GM23338 (cell line): ENCODE results near the gene CMTM6. TPM values are rescaled to one million over a fixed set of nuclear protein-coding genes. Genes with fewer than 3 reads are reported as not detected.

Experiments used
- ATAC-seq: fragments of 200-7000 bp; cut with Tn5 transposase; 3 replicates; pipeline ENCODE4 v1.9.1; 2020
- DNase-seq: peaks from one replicate; pipeline ENCODE4 v3.0.0-alpha.2; 2015; ENCODE audit warnings: low spot score
- H2AFZ ChIP-seq: fragments of 200-600 bp; sonication (generic); 2 replicates; pipeline ENCODE4 v1.8.0; 2016; ENCODE audit warnings: antibody characterized with exemption, mild to moderate bottlenecking, moderate library complexity
- H3F3A ChIP-seq: fragments of 200-600 bp; sonication (generic); replicated peaks from 2 replicates; pipeline ENCODE4 v1.8.0; 2017; ENCODE audit warnings: antibody characterized with exemption, mixed run types, low read depth
- H3K27ac ChIP-seq: fragments of 200-600 bp; sonication (generic); 2 replicates; pipeline ENCODE4 v1.6.1; 2016; ENCODE audit warnings: low read depth
- H3K27me3 ChIP-seq: fragments of 200-600 bp; sonication (generic); 2 replicates; pipeline ENCODE4 v1.8.0; 2016; ENCODE audit warnings: mild to moderate bottlenecking, mixed run types, moderate library complexity; ENCODE audit not compliant: insufficient read depth
- H3K36me3 ChIP-seq: fragments of 200-600 bp; sonication (generic); 2 replicates; pipeline ENCODE4 v1.8.0; 2016; ENCODE audit warnings: mild to moderate bottlenecking; ENCODE audit not compliant: insufficient read depth
- H3K4me1 ChIP-seq: fragments of 200-600 bp; sonication (generic); 2 replicates; pipeline ENCODE4 v1.8.0; 2016; ENCODE audit warnings: mild to moderate bottlenecking, moderate library complexity; ENCODE audit not compliant: insufficient read depth
- H3K4me2 ChIP-seq: fragments of 200-600 bp; sonication (generic); 2 replicates; pipeline ENCODE4 v1.7.1; 2017; ENCODE audit warnings: mixed run types
- H3K4me3 ChIP-seq: fragments of 200-600 bp; sonication (generic); 2 replicates; pipeline ENCODE4 v1.6.1; 2016; ENCODE audit warnings: mixed run types
- H3K79me2 ChIP-seq: fragments of 200-600 bp; sonication (generic); replicated peaks from 2 replicates; pipeline ENCODE4 v1.8.0; 2017; ENCODE audit warnings: mild to moderate bottlenecking; ENCODE audit not compliant: insufficient read depth
- H3K9me2 ChIP-seq: fragments of 200-600 bp; sonication (generic); 2 replicates; pipeline ENCODE4 v1.8.0; 2017; ENCODE audit not compliant: insufficient read depth
- H4K20me1 ChIP-seq: fragments of 200-600 bp; sonication (generic); replicated peaks from 2 replicates; pipeline ENCODE4 v1.8.0; 2017; ENCODE audit warnings: mild to moderate bottlenecking; ENCODE audit not compliant: insufficient read depth
- H3K27ac Mint-ChIP-seq: 2 replicates; pipeline ENCODE4 v1.8.0; 2020; ENCODE audit warnings: inconsistent platforms, mild to moderate bottlenecking, moderate library complexity, mixed read lengths
- H3K27me3 Mint-ChIP-seq: 3 replicates; pipeline ENCODE4 v1.8.0; 2022; ENCODE audit warnings: low read depth, mild to moderate bottlenecking, moderate library complexity, mixed read lengths, inconsistent platforms; ENCODE audit not compliant: insufficient read depth, poor library complexity
- H3K36me3 Mint-ChIP-seq: 3 replicates; pipeline ENCODE4 v1.8.0; 2021; ENCODE audit warnings: low read depth, mild to moderate bottlenecking, inconsistent platforms, moderate library complexity, mixed read lengths
- H3K4me1 Mint-ChIP-seq: 3 replicates; pipeline ENCODE4 v1.8.0; 2020; ENCODE audit warnings: mild to moderate bottlenecking, inconsistent platforms, mixed read lengths
- H3K4me3 Mint-ChIP-seq: 3 replicates; pipeline ENCODE4 v1.8.0; 2021; ENCODE audit warnings: moderate library complexity, mild to moderate bottlenecking, inconsistent platforms, mixed read lengths
- H3K9me3 Mint-ChIP-seq: 3 replicates; pipeline ENCODE4 v1.8.0; 2020; ENCODE audit warnings: moderate library complexity, mild to moderate bottlenecking, inconsistent platforms, mixed read lengths
- CREB1 ChIP-seq: fragments of 250-450 bp; sonication (Bioruptor Pico); IDR thresholded peaks from 2 replicates; pipeline ENCODE4 v1.5.0; 2020; ENCODE audit warnings: low read depth, mild to moderate bottlenecking, moderate library complexity
- EZH2 ChIP-seq: fragments of 200-600 bp; sonication (generic); IDR thresholded peaks from one replicate; pipeline ENCODE4 v1.8.0; 2017; ENCODE audit warnings: antibody characterized with exemption, mild to moderate bottlenecking, low read depth; ENCODE audit not compliant: unreplicated experiment
- EZH2phosphoT487 ChIP-seq: fragments of 200-600 bp; sonication (generic); IDR thresholded peaks from one replicate; pipeline ENCODE4 v1.8.1; 2018; ENCODE audit warnings: antibody characterized with exemption; ENCODE audit not compliant: unreplicated experiment
- STAT1 ChIP-seq: IDR thresholded peaks from one replicate; pipeline ENCODE4 v1.6.1; 2016; ENCODE audit warnings: antibody characterized with exemption; ENCODE audit not compliant: unreplicated experiment
- ZNF114 ChIP-seq: fragments of 250-450 bp; sonication (Bioruptor Pico); IDR thresholded peaks from 2 replicates; pipeline ENCODE4 v1.5.0; 2020; ENCODE audit warnings: mild to moderate bottlenecking, moderate library complexity
- ZNF331 ChIP-seq: fragments of 250-450 bp; sonication (Bioruptor Pico); IDR thresholded peaks from 2 replicates; pipeline ENCODE4 v1.5.0; 2020; ENCODE audit warnings: low read depth, mild to moderate bottlenecking, moderate library complexity
- polyA plus RNA-seq: library from polyadenylated mRNA; unstranded; fragments of >200 nt; fragmentation: Nextera tagmentation; extraction: Ambion mirVana; gene quantifications from 2 replicates; pipeline ENCODE4 v1.2.1, GENCODE V29; 2016
- total RNA-seq: library from RNA; depleted of rRNA; stranded (reverse); fragments of >200 nt; shearing (Covaris generic); gene quantifications from 2 replicates; pipeline ENCODE4 v1.2.3, GENCODE V29; 2014
- TF ChIP-seq, protein P1 (sequence below): IDR thresholded peaks from 2 replicates; pipeline ENCODE4 v1.6.1; 2016; ENCODE audit warnings: antibody characterized with exemption
- TF ChIP-seq, protein P2 (sequence below), 2 experiments: fragments of 200-600 bp in 1 of 2; sonication (generic) in 1 of 2; conservative IDR thresholded peaks; 2 replicates each; pipeline versions ENCODE4 v1.5.1 to v1.6.1; 2016 to 2017; ENCODE audit warnings: antibody characterized with exemption in 2 of 2, low read depth in 2 of 2, mild to moderate bottlenecking in 2 of 2, moderate library complexity in 1 of 2
- TF ChIP-seq, protein P3 (sequence below): fragments of 250-450 bp; sonication (Bioruptor Pico); IDR thresholded peaks from 2 replicates; pipeline ENCODE4 v1.5.0; 2020; ENCODE audit warnings: mild to moderate bottlenecking, moderate library complexity
- TF ChIP-seq, protein P4 (sequence below): IDR thresholded peaks from one replicate; pipeline ENCODE4 v1.6.1; 2018; ENCODE audit warnings: antibody characterized with exemption; ENCODE audit not compliant: unreplicated experiment

CMTM6 gene
- total and polyA plus RNA-seq, 2 experiments from 2014 or later: 42.3 to 123 TPM

DNA sequence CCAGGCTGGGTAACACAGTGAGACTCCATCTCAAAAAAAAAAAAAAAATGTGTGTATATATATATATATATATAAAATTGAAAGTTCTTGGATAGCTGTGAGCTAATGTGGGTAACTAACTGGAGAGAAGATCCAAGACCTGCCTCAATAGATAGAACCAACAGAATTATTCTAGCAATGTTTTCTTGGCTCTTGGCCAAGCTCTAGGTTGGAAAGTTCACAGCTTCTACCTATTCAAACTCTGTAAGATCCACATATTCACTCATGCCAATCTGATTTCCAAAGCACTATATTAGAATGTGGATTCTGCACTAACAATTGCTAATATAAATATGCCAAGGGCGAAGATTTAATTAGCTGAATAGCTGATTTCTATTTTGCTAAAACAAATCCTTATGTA, 29.8 kb upstream of the CMTM6 start (continued):
- TF ChIP-seq, protein P1, sequence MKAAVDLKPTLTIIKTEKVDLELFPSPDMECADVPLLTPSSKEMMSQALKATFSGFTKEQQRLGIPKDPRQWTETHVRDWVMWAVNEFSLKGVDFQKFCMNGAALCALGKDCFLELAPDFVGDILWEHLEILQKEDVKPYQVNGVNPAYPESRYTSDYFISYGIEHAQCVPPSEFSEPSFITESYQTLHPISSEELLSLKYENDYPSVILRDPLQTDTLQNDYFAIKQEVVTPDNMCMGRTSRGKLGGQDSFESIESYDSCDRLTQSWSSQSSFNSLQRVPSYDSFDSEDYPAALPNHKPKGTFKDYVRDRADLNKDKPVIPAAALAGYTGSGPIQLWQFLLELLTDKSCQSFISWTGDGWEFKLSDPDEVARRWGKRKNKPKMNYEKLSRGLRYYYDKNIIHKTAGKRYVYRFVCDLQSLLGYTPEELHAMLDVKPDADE: no peak
- TF ChIP-seq, protein P2, sequence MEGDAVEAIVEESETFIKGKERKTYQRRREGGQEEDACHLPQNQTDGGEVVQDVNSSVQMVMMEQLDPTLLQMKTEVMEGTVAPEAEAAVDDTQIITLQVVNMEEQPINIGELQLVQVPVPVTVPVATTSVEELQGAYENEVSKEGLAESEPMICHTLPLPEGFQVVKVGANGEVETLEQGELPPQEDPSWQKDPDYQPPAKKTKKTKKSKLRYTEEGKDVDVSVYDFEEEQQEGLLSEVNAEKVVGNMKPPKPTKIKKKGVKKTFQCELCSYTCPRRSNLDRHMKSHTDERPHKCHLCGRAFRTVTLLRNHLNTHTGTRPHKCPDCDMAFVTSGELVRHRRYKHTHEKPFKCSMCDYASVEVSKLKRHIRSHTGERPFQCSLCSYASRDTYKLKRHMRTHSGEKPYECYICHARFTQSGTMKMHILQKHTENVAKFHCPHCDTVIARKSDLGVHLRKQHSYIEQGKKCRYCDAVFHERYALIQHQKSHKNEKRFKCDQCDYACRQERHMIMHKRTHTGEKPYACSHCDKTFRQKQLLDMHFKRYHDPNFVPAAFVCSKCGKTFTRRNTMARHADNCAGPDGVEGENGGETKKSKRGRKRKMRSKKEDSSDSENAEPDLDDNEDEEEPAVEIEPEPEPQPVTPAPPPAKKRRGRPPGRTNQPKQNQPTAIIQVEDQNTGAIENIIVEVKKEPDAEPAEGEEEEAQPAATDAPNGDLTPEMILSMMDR (conservative IDR thresholded peaks at IDR 0.05; ENCODE audit: low read depth in 2 of 2): no peak

DNA sequence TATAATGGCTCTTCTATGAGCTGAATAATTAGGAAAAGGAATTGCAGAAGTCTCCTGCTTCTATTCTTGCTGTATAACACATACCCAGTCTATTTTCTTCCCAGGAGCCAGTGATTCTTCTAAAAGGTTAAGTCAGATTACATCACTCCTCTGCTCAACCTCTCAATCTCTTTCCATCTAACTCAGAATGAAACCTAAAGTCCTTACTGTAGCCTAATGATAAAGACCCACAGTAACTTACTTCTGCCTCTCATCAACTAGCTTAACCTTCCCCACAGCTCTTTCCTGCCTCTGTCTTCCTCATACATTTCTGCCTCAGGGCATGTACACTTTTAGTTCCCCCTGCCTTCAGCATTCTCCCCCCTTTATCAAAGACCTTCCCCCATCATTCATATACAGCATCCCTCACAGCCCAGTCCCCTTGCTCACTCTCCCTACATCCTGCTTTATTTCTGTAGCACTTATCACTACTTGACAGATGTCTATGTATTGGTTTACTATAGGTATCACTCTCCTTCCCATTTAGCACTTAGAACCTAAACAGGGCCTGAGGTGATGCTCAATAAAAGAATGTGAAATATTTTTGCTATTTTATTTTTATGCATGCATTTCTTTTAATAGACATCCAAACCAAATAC, 28.5 kb upstream of the CMTM6 start:
- no peak overlapping the region for H2AFZ ChIP-seq
- no peak overlapping the region for H3K4me2 ChIP-seq
- H4K20me1 ChIP-seq: no peaks in the 10 kb centered on the region
- ATAC-seq (no peak), DNase-seq (no peak)
- no peak overlapping the region for H3K4me3 ChIP-seq
- no peaks in the 10 kb centered on the region for H3K9me2 ChIP-seq
- no peaks in the 10 kb centered on the region; the same call in 1 of the 2 replicates for H3F3A ChIP-seq
- H3K4me1 ChIP-seq: no peaks in the 10 kb centered on the region
- Mint-ChIP-seq H3K27me3 (peaks cover 3% of the 10 kb centered on the region), H3K4me3 (no peak overlapping the region), H3K27ac (no peak overlapping the region), H3K36me3 (peaks cover 56% of the 10 kb centered on the region; the same call in 2 of the 3 replicates), H3K4me1 (no peaks in the 10 kb centered on the region), H3K9me3 (no peaks in the 10 kb centered on the region)
- no peak overlapping the region for H3K27ac ChIP-seq
- peaks cover 38% of the 10 kb centered on the region; the same call in 1 of the 2 replicates for H3K36me3 ChIP-seq
- H3K27me3 ChIP-seq: no peaks in the 10 kb centered on the region
- H3K79me2 ChIP-seq: no peaks in the 10 kb centered on the region
- TF ChIP-seq EZH2phosphoT487 (no peak), ZNF331 (CRISPR knock-in tag) (no peak), CREB1 (CRISPR knock-in tag) (no peak), ZNF114 (no peak), STAT1 (no peak), EZH2 (no peak)
- TF ChIP-seq, protein P3, sequence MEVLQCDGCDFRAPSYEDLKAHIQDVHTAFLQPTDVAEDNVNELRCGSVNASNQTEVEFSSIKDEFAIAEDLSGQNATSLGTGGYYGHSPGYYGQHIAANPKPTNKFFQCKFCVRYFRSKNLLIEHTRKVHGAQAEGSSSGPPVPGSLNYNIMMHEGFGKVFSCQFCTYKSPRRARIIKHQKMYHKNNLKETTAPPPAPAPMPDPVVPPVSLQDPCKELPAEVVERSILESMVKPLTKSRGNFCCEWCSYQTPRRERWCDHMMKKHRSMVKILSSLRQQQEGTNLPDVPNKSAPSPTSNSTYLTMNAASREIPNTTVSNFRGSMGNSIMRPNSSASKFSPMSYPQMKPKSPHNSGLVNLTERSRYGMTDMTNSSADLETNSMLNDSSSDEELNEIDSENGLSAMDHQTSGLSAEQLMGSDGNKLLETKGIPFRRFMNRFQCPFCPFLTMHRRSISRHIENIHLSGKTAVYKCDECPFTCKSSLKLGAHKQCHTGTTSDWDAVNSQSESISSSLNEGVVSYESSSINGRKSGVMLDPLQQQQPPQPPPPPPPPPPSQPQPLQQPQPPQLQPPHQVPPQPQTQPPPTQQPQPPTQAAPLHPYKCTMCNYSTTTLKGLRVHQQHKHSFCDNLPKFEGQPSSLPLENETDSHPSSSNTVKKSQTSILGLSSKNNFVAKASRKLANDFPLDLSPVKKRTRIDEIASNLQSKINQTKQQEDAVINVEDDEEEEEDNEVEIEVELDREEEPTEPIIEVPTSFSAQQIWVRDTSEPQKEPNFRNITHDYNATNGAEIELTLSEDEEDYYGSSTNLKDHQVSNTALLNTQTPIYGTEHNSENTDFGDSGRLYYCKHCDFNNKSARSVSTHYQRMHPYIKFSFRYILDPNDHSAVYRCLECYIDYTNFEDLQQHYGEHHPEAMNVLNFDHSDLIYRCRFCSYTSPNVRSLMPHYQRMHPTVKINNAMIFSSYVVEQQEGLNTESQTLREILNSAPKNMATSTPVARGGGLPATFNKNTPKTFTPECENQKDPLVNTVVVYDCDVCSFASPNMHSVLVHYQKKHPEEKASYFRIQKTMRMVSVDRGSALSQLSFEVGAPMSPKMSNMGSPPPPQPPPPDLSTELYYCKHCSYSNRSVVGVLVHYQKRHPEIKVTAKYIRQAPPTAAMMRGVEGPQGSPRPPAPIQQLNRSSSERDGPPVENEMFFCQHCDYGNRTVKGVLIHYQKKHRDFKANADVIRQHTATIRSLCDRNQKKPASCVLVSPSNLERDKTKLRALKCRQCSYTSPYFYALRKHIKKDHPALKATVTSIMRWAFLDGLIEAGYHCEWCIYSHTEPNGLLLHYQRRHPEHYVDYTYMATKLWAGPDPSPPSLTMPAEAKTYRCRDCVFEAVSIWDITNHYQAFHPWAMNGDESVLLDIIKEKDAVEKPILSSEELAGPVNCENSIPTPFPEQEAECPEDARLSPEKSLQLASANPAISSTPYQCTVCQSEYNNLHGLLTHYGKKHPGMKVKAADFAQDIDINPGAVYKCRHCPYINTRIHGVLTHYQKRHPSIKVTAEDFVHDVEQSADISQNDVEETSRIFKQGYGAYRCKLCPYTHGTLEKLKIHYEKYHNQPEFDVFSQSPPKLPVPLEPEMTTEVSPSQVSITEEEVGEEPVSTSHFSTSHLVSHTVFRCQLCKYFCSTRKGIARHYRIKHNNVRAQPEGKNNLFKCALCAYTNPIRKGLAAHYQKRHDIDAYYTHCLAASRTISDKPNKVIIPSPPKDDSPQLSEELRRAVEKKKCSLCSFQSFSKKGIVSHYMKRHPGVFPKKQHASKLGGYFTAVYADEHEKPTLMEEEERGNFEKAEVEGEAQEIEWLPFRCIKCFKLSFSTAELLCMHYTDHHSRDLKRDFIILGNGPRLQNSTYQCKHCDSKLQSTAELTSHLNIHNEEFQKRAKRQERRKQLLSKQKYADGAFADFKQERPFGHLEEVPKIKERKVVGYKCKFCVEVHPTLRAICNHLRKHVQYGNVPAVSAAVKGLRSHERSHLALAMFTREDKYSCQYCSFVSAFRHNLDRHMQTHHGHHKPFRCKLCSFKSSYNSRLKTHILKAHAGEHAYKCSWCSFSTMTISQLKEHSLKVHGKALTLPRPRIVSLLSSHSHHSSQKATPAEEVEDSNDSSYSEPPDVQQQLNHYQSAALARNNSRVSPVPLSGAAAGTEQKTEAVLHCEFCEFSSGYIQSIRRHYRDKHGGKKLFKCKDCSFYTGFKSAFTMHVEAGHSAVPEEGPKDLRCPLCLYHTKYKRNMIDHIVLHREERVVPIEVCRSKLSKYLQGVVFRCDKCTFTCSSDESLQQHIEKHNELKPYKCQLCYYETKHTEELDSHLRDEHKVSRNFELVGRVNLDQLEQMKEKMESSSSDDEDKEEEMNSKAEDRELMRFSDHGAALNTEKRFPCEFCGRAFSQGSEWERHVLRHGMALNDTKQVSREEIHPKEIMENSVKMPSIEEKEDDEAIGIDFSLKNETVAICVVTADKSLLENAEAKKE (CRISPR knock-in tag): no peak
- TF ChIP-seq, protein P4, sequence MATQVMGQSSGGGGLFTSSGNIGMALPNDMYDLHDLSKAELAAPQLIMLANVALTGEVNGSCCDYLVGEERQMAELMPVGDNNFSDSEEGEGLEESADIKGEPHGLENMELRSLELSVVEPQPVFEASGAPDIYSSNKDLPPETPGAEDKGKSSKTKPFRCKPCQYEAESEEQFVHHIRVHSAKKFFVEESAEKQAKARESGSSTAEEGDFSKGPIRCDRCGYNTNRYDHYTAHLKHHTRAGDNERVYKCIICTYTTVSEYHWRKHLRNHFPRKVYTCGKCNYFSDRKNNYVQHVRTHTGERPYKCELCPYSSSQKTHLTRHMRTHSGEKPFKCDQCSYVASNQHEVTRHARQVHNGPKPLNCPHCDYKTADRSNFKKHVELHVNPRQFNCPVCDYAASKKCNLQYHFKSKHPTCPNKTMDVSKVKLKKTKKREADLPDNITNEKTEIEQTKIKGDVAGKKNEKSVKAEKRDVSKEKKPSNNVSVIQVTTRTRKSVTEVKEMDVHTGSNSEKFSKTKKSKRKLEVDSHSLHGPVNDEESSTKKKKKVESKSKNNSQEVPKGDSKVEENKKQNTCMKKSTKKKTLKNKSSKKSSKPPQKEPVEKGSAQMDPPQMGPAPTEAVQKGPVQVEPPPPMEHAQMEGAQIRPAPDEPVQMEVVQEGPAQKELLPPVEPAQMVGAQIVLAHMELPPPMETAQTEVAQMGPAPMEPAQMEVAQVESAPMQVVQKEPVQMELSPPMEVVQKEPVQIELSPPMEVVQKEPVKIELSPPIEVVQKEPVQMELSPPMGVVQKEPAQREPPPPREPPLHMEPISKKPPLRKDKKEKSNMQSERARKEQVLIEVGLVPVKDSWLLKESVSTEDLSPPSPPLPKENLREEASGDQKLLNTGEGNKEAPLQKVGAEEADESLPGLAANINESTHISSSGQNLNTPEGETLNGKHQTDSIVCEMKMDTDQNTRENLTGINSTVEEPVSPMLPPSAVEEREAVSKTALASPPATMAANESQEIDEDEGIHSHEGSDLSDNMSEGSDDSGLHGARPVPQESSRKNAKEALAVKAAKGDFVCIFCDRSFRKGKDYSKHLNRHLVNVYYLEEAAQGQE: no peak
- TF ChIP-seq, protein P1: no peak
